DOHH2 (cell line): ENCODE measurements around the gene ARL8A.

ENCODE experiments used
- EZH2phosphoT487 ChIP-seq: fragments of 200-600 bp; sonication (generic); IDR thresholded peaks from 2 replicates; pipeline ENCODE4 v1.6.1; 2017; ENCODE audit warnings: borderline replicate concordance, mild to moderate bottlenecking, antibody characterized with exemption, low read length, moderate library complexity, mixed read lengths
- TF ChIP-seq, protein P1 (sequence below): fragments of 200-600 bp; sonication (generic); IDR thresholded peaks from one replicate; pipeline ENCODE4 v1.5.1; 2014; ENCODE audit warnings: antibody characterized with exemption, mild to moderate bottlenecking, low read depth, low read length; ENCODE audit not compliant: poor library complexity, severe bottlenecking

DNA sequence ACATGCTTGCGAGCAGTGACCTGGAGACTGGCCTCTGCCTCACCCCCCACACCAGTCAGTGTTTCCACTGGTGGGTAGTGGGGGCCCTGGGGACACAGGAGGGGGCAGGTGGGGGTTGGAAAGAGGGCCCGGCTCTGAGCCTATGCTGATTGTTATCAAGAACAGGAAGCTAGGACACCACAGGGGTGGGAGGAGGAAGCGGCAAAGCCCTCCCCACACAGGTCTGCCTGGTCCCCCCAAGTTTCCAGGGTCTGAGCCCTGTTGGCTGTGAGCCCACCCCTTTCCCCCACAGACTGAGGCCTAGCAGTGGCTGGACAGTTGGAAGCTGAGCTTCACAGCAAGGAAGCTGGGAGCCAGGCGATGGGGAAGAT is 17.5 kb upstream of the ARL8A start:
- TF ChIP-seq, protein P1, sequence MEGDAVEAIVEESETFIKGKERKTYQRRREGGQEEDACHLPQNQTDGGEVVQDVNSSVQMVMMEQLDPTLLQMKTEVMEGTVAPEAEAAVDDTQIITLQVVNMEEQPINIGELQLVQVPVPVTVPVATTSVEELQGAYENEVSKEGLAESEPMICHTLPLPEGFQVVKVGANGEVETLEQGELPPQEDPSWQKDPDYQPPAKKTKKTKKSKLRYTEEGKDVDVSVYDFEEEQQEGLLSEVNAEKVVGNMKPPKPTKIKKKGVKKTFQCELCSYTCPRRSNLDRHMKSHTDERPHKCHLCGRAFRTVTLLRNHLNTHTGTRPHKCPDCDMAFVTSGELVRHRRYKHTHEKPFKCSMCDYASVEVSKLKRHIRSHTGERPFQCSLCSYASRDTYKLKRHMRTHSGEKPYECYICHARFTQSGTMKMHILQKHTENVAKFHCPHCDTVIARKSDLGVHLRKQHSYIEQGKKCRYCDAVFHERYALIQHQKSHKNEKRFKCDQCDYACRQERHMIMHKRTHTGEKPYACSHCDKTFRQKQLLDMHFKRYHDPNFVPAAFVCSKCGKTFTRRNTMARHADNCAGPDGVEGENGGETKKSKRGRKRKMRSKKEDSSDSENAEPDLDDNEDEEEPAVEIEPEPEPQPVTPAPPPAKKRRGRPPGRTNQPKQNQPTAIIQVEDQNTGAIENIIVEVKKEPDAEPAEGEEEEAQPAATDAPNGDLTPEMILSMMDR, result no peak
- no peak for TF ChIP-seq EZH2phosphoT487
